A549 treated with Hydrocortisone at 1 μM for 4 hours (cell line): ENCODE measurements around the gene EDN1. TPM values are rescaled to one million over a fixed set of nuclear protein-coding genes. Genes with fewer than 3 reads are reported as not detected.

Experiments used
- total RNA-seq: library from RNA; stranded (reverse); fragments of 200-300 nt; extraction: Qiagen RNA extraction; gene quantifications from 5 replicates; pipeline ENCODE4 v1.2.3, GENCODE V29; 2022

The EDN1 gene
- total RNA-seq, result 36.3 to 45.1 TPM (median 38.8 TPM) in 5 replicates

DNA sequence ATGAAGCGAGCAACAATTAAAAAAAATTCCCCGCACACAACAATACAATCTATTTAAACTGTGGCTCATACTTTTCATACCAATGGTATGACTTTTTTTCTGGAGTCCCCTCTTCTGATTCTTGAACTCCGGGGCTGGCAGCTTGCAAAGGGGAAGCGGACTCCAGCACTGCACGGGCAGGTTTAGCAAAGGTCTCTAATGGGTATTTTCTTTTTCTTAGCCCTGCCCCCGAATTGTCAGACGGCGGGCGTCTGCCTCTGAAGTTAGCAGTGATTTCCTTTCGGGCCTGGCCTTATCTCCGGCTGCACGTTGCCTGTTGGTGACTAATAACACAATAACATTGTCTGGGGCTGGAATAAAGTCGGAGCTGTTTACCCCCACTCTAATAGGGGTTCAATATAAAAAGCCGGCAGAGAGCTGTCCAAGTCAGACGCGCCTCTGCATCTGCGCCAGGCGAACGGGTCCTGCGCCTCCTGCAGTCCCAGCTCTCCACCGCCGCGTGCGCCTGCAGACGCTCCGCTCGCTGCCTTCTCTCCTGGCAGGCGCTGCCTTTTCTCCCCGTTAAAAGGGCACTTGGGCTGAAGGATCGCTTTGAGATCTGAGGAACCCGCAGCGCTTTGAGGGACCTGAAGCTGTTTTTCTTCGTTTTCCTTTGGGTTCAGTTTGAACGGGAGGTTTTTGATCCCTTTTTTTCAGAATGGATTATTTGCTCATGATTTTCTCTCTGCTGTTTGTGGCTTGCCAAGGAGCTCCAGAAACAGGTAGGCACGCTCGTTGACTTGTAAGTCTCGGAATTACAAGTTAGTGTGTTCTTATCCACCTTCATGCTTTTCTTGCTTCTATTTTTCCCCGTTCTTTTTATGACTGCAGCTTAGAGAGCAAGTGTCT is at the start of gene EDN1:
EDN1 (plus strand) TSS at position 429 of the 888 bp plus-strand sequence; CDS start at position 698, 269 bp downstream.

